ENCODE results near the gene DOCK8. TPM values are rescaled to one million over a fixed set of nuclear protein-coding genes. Genes with fewer than 3 reads are reported as not detected.

DOCK8 gene
- total RNA-seq, 1 donor from 2014 or later, result 12.5 TPM

DNA sequence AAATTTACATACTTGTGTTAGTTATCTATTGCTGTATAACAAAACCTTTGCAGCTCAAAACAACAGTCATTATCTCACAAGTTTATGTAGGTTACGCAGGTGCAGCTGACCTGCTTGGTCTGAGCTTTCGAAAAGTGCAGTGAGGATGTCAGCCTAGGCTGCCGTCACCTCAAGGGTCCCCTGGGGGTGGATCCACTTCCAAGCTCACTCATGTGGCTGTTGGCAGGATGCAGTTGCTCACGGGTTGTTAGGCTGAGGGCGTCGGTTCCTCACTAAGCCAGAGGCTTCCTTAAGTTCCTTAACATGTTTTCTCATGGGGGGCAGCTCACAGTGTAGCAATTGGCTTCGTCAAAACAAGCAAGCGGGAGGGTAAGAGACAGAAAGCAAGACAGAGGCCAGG, 139.8 kb downstream of the DOCK8 start:
- no peak for DNase-seq (ENCODE audit: extremely low read depth, low read depth, low spot score)

DNA sequence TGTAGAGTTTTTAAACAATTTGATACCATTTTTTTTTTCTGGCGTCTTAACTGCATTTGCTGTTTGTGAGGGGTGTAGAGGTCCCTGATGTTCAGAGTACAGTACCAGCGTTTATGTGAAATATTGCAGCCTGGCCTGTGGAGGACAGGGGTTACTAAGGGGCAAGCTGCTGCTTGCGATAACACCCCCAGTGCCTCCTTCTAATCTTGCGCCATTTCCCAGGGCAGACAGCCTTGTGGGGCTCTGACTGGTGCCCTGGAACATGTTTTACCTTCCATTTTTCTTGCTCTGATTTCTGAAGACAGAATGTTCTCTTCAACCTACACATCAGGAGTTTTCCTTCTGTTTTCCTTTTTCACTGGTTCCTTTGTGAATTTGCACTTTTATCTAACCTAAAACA, 142.9 kb downstream of the DOCK8 start:
- DNase-seq (ENCODE audit: extremely low read depth, low read depth, low spot score), result no peak

- no peak for DNase-seq (ENCODE audit: extremely low read depth, low read depth, low spot score)
These were observed 148.1 kb downstream of the DOCK8 start for GRCh38 chr9:362561-363273.

DNA sequence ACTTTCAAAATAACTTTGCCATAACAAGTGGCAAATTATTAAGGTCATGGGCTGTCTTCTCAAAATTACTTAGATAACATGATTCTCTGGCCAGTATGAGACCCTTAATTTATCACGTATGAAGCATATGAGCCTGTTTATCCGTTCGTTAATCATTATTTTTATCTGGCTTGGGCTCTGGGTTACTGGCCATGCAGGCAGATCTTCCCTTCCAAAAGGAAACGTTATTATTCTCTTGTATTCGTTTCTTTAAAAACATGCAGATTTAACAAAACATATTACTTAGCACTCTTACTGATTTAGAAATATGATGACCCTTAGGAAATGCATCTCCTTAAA, 148.6 kb downstream of the DOCK8 start:
- no peak for DNase-seq (ENCODE audit: extremely low read depth, low read depth, low spot score)

- no peak for DNase-seq (ENCODE audit: extremely low read depth, low read depth, low spot score)
These were observed 150.8 kb downstream of the DOCK8 start for GRCh38 chr9:365436-365835.

DNA sequence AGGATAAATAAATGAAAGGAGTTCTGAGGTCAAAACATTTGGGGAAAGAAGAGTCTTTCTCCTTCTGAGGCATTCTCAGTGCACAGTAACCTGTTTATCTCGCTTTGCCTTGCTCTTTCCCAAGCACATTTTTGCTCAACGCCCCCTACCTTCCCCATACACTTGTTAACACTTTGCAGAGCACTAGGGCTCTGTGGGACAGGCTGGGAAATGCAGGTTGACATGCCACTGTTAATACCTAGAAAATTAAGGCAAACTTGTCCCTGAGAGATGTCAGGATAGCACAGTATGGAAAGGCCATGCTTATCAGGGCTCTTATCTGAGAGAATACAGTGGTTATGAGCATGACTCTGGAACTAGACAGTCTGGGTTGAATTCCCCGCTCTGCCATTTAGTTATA, 152.0 kb downstream of the DOCK8 start:
- no peak for DNase-seq (ENCODE audit: extremely low read depth, low read depth, low spot score)

- DNase-seq (ENCODE audit: extremely low read depth, low read depth, low spot score), result no peak
These were observed 155.4 kb downstream of the DOCK8 start for GRCh38 chr9:370086-370485.

DNA sequence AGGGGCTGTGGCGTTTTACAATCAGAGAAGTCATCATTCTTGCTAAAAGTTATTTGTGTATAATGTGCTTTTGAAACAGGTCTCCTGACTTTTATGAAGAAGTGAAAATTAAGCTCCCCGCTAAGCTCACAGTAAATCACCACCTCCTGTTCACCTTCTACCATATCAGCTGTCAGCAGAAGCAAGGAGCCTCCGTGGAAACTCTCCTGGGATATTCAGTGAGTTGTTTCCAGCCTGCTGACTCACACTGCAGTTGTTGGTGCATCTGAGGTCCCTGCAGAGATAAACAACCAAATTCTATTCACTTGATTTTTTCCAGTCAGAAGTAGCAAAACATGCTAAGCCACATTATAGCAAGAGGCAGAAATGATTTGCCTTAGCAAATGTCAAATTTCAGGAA, 156.7 kb downstream of the DOCK8 start:
- DNase-seq (ENCODE audit: extremely low read depth, low read depth, low spot score), result no peak

GRCh38 chr9:372128-372527, 157.5 kb downstream of the DOCK8 start:
- DNase-seq (ENCODE audit: extremely low read depth, low read depth, low spot score), result no peak

- DNase-seq (ENCODE audit: extremely low read depth, low read depth, low spot score), result no peak
These were observed 159.1 kb downstream of the DOCK8 start for GRCh38 chr9:373759-374206.

DNA sequence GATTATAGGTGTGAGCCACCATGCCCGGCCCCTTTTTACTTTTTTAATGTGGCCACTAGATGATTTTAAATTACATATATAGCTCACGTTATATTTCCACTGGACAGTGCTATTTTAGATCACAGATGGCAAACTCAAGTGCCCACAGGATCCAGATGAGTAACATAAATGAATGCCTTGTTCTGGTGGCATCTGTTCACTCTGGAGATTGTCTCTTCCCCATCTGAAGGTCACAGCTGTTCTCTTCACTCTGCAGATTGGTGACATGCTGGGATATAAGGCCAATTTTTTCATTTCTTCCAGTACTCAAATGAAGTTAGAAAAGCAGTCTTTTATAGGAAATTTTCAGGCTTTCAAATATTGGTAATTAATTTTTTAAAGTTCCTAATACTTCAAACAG, 160.1 kb downstream of the DOCK8 start:
- no peak for DNase-seq (ENCODE audit: extremely low read depth, low read depth, low spot score)

- no peak for DNase-seq (ENCODE audit: extremely low read depth, low read depth, low spot score)
These were observed 161.4 kb downstream of the DOCK8 start for GRCh38 chr9:376115-376514.

DNA sequence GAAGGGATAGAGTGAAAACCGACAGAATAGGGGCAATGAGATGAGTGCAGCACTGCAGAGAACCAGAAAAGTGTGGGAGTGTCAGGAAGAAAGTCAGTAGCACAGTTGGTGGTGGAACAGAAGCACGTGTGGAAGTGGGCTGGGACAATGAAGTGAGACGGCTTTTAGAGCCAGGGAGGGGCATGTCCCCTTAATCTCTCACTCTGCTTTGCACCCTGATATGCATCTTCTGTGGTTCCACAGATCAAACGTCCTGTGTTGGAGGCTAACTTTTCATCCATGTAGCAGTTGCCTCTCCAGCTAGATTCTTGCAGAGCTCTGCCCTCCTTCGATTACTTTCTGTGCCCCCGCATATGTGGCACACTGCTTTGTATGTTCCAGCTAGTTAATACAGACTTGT, 163.6 kb downstream of the DOCK8 start:
- no peak for DNase-seq (ENCODE audit: extremely low read depth, low read depth, low spot score)

GRCh38 chr9:382383-382782, 167.7 kb downstream of the DOCK8 start:
- no peak for DNase-seq (ENCODE audit: extremely low read depth, low read depth, low spot score)

- DNase-seq (ENCODE audit: extremely low read depth, low read depth, low spot score), result peak; percentile 25
These were observed 171.2 kb downstream of the DOCK8 start for GRCh38 chr9:385818-386398.

DNA sequence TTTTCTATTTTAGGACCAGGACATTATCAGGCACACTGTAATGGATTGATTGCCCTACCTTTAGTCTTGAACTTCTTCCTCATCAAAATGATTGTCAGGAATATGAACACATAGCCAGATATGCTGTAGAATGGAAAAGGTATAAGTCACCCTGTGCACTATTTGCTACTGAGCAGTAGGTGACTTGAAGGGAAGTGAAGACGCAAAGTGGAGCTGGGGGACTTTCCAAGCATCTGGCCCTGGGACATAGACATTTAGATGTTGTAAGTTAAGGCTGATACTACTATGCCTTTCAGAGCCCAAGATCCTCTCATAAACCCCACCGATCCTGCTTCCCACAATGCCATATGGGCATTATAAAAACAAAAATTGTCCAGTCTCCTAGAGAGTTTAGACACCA, 174.5 kb downstream of the DOCK8 start:
- no peak for DNase-seq (ENCODE audit: extremely low read depth, low read depth, low spot score)

DNA sequence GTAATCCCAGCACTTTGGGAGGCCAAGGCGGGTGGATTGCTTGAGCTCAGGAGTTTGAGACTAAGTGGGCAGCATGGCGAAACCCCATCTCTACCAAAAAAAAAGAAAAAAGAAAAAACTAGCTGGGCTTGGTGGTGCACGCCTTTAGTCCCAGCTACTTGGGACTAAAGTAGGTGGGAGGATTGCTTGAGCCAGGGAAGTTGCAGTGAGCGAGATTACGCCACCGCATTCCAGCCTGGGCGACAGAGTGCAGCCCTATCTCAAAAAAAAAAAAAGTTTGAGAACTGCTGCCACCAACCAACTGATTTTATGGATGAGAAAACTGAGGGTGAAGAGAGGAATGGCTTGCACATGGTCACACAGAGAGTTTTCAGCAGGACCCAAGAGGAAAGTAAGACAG, 175.1 kb downstream of the DOCK8 start:
- no peak for DNase-seq (ENCODE audit: extremely low read depth, low read depth, low spot score)

GRCh38 chr9:392077-392804, 177.6 kb downstream of the DOCK8 start:
- DNase-seq (ENCODE audit: extremely low read depth, low read depth, low spot score), result no peak

DNA sequence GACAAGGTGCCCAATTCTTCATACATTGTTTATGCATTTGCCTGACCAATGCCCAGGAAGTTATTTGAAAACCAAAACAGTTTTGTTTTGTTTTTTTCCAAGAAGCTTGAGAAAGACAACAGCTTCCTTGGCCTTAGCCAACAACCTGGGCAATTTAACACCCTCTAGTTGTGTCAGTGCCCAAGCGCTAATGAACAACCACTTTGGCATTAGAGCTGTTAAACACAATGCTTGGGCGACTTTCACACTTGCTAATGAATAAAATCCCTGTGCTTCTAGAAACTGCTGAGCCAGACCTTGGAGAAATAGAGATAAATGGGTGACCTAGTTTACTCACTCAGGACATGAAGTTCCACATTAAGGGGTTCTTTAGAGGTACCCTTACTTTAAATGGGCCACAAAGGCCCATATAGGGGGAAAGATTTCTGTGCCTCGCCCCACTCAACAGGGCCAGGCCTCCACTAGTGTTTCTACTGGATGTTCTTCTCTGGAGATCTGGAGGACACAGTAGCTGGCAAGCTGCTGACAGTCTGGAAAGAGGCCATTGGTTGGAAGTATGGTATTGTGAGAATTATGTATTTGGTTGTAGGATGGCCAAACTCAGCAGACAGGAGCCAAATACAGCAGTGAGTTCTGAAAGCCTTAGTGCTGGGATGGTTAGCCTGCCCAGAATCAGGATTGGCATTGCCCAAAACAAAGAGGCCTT, 179.8 kb downstream of the DOCK8 start:
- DNase-seq (ENCODE audit: extremely low read depth, low read depth, low spot score), result no peak

GRCh38 chr9:396396-396795, 181.7 kb downstream of the DOCK8 start:
- DNase-seq (ENCODE audit: extremely low read depth, low read depth, low spot score), result no peak

GRCh38 chr9:398085-398484, 183.4 kb downstream of the DOCK8 start:
- no peak for DNase-seq (ENCODE audit: extremely low read depth, low read depth, low spot score)

DNA sequence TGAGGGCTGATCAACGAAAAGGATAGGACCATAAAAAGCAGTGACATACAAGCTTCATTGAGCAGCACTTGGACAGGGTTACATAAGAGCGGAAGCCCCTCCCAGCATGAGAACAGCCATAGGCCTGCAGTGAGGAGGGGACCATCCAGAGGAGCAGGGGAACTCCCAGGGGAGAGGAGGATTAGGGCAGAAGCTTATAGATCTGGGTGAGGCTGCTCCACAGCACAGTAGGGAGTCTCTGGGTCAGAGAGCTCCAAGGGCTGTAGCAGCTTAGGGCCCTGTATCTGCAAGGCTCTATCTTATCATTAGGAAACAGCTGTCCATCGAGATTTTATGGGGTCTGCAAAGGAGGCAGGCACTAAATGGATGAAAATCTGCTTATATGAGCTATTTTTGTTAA, 186.6 kb downstream of the DOCK8 start:
- no peak for DNase-seq (ENCODE audit: extremely low read depth, low read depth, low spot score)

Measured in glomerular endothelial cell (primary cell).